H7 (cell line): Measurements from ENCODE around the gene RFX5. TPM values are rescaled to one million over a fixed set of nuclear protein-coding genes. Genes with fewer than 3 reads are reported as not detected.

Source experiments
- total RNA-seq: library from RNA; depleted of rRNA; stranded (reverse); fragments of >200 nt; shearing (Covaris generic); gene quantifications from 2 replicates; pipeline ENCODE4 v1.2.3, GENCODE V29; 2014; rRNA removed

The RFX5 gene
- total RNA-seq, 1 experiment from 2014 or later: 74.9 TPM

Other genes with a start within 250 kb of the RFX5 start
- 6.1 and 8.0 TPM in 2 replicates for gene SEMA6C, start 200.6 kb downstream of the RFX5 start, total RNA-seq
- 0.14 and 0.15 TPM in 2 replicates for gene TNFAIP8L2, start 190.6 kb downstream of the RFX5 start, total RNA-seq
- gene LYSMD1, start 181.3 kb downstream of the RFX5 start, total RNA-seq: 20.0 and 22.5 TPM in 2 replicates
- gene SCNM1, start 181.1 kb downstream of the RFX5 start, total RNA-seq: 76.1 and 78.8 TPM in 2 replicates
- 0.80 TPM in 1 of 2 replicates, not detected in the other for gene TMOD4, start 171.3 kb downstream of the RFX5 start, total RNA-seq
- 167 and 180 TPM in 2 replicates for gene VPS72, start 157.1 kb downstream of the RFX5 start, total RNA-seq
- 79.7 and 86.6 TPM in 2 replicates for gene PIP5K1A, start 148.7 kb downstream of the RFX5 start, total RNA-seq
- gene PSMD4, start 92.5 kb downstream of the RFX5 start, total RNA-seq: 373 and 381 TPM in 2 replicates
- gene ZNF687, start 65.0 kb downstream of the RFX5 start, total RNA-seq: 81.3 and 103 TPM in 2 replicates
- gene PI4KB, start 19.8 kb downstream of the RFX5 start, total RNA-seq: 33.4 and 36.2 TPM in 2 replicates
- gene SELENBP1, start 25.5 kb upstream of the RFX5 start, total RNA-seq: 36.9 and 41.9 TPM in 2 replicates
- gene PSMB4, start 52.3 kb upstream of the RFX5 start, total RNA-seq: 889 and 932 TPM in 2 replicates
- 44.7 and 56.5 TPM in 2 replicates for gene POGZ, start 112.2 kb upstream of the RFX5 start, total RNA-seq
- gene CGN, start 164.1 kb upstream of the RFX5 start, total RNA-seq: 18.5 and 20.3 TPM in 2 replicates
- 11.3 and 11.9 TPM in 2 replicates for gene TUFT1, start 193.1 kb upstream of the RFX5 start, total RNA-seq